ENCODE data around the gene CCR6. TPM values are rescaled to one million over a fixed set of nuclear protein-coding genes. Genes with fewer than 3 reads are reported as not detected.

Gene CCR6
- total and polyA plus RNA-seq, 10 of the 15 experiments (the other 5 are each of a cell fraction or from before 2014, with no cell fraction given): 2.2 to 7.6 (median 6.7) TPM

GRCh38 chr6:167079853-167080297 lies 43.0 kb upstream of the CCR6 start (continued):
- TF ChIP-seq, protein P1, sequence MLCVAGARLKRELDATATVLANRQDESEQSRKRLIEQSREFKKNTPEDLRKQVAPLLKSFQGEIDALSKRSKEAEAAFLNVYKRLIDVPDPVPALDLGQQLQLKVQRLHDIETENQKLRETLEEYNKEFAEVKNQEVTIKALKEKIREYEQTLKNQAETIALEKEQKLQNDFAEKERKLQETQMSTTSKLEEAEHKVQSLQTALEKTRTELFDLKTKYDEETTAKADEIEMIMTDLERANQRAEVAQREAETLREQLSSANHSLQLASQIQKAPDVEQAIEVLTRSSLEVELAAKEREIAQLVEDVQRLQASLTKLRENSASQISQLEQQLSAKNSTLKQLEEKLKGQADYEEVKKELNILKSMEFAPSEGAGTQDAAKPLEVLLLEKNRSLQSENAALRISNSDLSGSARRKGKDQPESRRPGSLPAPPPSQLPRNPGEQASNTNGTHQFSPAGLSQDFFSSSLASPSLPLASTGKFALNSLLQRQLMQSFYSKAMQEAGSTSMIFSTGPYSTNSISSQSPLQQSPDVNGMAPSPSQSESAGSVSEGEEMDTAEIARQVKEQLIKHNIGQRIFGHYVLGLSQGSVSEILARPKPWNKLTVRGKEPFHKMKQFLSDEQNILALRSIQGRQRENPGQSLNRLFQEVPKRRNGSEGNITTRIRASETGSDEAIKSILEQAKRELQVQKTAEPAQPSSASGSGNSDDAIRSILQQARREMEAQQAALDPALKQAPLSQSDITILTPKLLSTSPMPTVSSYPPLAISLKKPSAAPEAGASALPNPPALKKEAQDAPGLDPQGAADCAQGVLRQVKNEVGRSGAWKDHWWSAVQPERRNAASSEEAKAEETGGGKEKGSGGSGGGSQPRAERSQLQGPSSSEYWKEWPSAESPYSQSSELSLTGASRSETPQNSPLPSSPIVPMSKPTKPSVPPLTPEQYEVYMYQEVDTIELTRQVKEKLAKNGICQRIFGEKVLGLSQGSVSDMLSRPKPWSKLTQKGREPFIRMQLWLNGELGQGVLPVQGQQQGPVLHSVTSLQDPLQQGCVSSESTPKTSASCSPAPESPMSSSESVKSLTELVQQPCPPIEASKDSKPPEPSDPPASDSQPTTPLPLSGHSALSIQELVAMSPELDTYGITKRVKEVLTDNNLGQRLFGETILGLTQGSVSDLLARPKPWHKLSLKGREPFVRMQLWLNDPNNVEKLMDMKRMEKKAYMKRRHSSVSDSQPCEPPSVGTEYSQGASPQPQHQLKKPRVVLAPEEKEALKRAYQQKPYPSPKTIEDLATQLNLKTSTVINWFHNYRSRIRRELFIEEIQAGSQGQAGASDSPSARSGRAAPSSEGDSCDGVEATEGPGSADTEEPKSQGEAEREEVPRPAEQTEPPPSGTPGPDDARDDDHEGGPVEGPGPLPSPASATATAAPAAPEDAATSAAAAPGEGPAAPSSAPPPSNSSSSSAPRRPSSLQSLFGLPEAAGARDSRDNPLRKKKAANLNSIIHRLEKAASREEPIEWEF (IDR thresholded peaks at IDR 0.05; ENCODE audit: insufficient replicate concordance, low read depth, low read length): no peak
- TF ChIP-seq, protein P2, sequence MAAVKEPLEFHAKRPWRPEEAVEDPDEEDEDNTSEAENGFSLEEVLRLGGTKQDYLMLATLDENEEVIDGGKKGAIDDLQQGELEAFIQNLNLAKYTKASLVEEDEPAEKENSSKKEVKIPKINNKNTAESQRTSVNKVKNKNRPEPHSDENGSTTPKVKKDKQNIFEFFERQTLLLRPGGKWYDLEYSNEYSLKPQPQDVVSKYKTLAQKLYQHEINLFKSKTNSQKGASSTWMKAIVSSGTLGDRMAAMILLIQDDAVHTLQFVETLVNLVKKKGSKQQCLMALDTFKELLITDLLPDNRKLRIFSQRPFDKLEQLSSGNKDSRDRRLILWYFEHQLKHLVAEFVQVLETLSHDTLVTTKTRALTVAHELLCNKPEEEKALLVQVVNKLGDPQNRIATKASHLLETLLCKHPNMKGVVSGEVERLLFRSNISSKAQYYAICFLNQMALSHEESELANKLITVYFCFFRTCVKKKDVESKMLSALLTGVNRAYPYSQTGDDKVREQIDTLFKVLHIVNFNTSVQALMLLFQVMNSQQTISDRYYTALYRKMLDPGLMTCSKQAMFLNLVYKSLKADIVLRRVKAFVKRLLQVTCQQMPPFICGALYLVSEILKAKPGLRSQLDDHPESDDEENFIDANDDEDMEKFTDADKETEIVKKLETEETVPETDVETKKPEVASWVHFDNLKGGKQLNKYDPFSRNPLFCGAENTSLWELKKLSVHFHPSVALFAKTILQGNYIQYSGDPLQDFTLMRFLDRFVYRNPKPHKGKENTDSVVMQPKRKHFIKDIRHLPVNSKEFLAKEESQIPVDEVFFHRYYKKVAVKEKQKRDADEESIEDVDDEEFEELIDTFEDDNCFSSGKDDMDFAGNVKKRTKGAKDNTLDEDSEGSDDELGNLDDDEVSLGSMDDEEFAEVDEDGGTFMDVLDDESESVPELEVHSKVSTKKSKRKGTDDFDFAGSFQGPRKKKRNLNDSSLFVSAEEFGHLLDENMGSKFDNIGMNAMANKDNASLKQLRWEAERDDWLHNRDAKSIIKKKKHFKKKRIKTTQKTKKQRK (IDR thresholded peaks at IDR 0.05; ENCODE audit: low read depth, low read length): no peak
- no peak for TF ChIP-seq ZNF622 (IDR thresholded peaks at IDR 0.05)
- no peak for TF ChIP-seq ZBED1 (IDR thresholded peaks at IDR 0.05; ENCODE audit: borderline replicate concordance)
- TF ChIP-seq, protein P3, sequence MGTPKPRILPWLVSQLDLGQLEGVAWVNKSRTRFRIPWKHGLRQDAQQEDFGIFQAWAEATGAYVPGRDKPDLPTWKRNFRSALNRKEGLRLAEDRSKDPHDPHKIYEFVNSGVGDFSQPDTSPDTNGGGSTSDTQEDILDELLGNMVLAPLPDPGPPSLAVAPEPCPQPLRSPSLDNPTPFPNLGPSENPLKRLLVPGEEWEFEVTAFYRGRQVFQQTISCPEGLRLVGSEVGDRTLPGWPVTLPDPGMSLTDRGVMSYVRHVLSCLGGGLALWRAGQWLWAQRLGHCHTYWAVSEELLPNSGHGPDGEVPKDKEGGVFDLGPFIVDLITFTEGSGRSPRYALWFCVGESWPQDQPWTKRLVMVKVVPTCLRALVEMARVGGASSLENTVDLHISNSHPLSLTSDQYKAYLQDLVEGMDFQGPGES (IDR thresholded peaks at IDR 0.05): no peak
- TF ChIP-seq ASH2L (IDR thresholded peaks at IDR 0.05; ENCODE audit: borderline replicate concordance, low read depth): no peak
- TF ChIP-seq RB1 (IDR thresholded peaks at IDR 0.05; ENCODE audit: borderline replicate concordance): no peak
- no peak; the same call in 1 of the 2 replicates for TF ChIP-seq FOXK2 (IDR thresholded peaks at IDR 0.05)
- TF ChIP-seq GABPA (IDR thresholded peaks at IDR 0.05; ENCODE audit: low read depth): no peak
- no peak for TF ChIP-seq KAT2A (conservative IDR thresholded peaks at IDR 0.05; ENCODE audit: control insufficient read depth, low read depth, low read length)
- TF ChIP-seq, protein P4, sequence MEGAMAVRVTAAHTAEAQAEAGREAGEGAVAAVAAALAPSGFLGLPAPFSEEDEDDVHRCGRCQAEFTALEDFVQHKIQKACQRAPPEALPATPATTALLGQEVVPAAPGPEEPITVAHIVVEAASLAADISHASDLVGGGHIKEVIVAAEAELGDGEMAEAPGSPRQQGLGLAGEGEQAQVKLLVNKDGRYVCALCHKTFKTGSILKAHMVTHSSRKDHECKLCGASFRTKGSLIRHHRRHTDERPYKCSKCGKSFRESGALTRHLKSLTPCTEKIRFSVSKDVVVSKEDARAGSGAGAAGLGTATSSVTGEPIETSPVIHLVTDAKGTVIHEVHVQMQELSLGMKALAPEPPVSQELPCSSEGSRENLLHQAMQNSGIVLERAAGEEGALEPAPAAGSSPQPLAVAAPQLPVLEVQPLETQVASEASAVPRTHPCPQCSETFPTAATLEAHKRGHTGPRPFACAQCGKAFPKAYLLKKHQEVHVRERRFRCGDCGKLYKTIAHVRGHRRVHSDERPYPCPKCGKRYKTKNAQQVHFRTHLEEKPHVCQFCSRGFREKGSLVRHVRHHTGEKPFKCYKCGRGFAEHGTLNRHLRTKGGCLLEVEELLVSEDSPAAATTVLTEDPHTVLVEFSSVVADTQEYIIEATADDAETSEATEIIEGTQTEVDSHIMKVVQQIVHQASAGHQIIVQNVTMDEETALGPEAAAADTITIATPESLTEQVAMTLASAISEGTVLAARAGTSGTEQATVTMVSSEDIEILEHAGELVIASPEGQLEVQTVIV (IDR thresholded peaks at IDR 0.05; ENCODE audit: borderline replicate concordance, partially characterized antibody): no peak
- no peak; the same call in 1 of the 2 replicates for TF ChIP-seq MYB (IDR thresholded peaks at IDR 0.05; ENCODE audit: borderline replicate concordance, low read depth, low read length)
- TF ChIP-seq STAT1 (conservative IDR thresholded peaks at IDR 0.05): no peak
- TF ChIP-seq IRF4 (IDR thresholded peaks at IDR 0.05; ENCODE audit: low read depth, low read length): peak; percentile 73; the same call in 1 of the 2 replicates
- TF ChIP-seq DPF2 (IDR thresholded peaks at IDR 0.05): peak; percentile 86
- TF ChIP-seq NBN (IDR thresholded peaks at IDR 0.05): peak; percentile 82
- TF ChIP-seq SPI1 (IDR thresholded peaks at IDR 0.05; ENCODE audit: borderline replicate concordance, insufficient read depth, low read depth, low read length): peak; percentile 60; the same call in 1 of the 2 replicates
- TF ChIP-seq TAF1 (IDR thresholded peaks at IDR 0.05; ENCODE audit: borderline replicate concordance, low read depth, low read length): peak; percentile 15; the same call in 1 of the 2 replicates
- TF ChIP-seq PML (IDR thresholded peaks at IDR 0.05; ENCODE audit: low read length): no peak
- no peak for TF ChIP-seq CHD4 (IDR thresholded peaks at IDR 0.05)

Measured in GM12878 (cell line).